Ishikawa (cell line): ENCODE measurements around the gene SRCIN1.

Source experiments
- CEBPB ChIP-seq: IDR thresholded peaks from 2 replicates; pipeline ENCODE4 v1.6.1; 2012
- CREB1 ChIP-seq: IDR thresholded peaks from 2 replicates; pipeline ENCODE4 v1.6.1; 2012; ENCODE audit warnings: low read depth
- EGR1 ChIP-seq: IDR thresholded peaks from 2 replicates; pipeline ENCODE4 v1.6.1; 2012
- EP300 ChIP-seq: IDR thresholded peaks from 2 replicates; pipeline ENCODE4 v1.6.1; 2012; ENCODE audit warnings: borderline replicate concordance
- FOXM1 ChIP-seq: IDR thresholded peaks from 2 replicates; pipeline ENCODE4 v1.6.1; 2012; ENCODE audit warnings: low read depth, borderline replicate concordance
- MAX ChIP-seq: IDR thresholded peaks from 2 replicates; pipeline ENCODE4 v1.6.1; 2012
- NFIC ChIP-seq: IDR thresholded peaks from 2 replicates; pipeline ENCODE4 v1.6.1; 2012
- RAD21 ChIP-seq: IDR thresholded peaks from 2 replicates; pipeline ENCODE4 v1.6.1; 2012; ENCODE audit warnings: low read depth
- REST ChIP-seq: IDR thresholded peaks from 2 replicates; pipeline ENCODE4 v1.6.1; 2012; ENCODE audit warnings: low read depth, mild to moderate bottlenecking
- TAF1 ChIP-seq: IDR thresholded peaks from 2 replicates; pipeline ENCODE4 v1.6.1; 2012; ENCODE audit warnings: low read depth, mild to moderate bottlenecking
- TCF12 ChIP-seq: IDR thresholded peaks from 2 replicates; pipeline ENCODE4 v1.6.1; 2012; ENCODE audit warnings: low read depth
- TEAD4 ChIP-seq: IDR thresholded peaks from 2 replicates; pipeline ENCODE4 v1.6.1; 2012
- YY1 ChIP-seq: IDR thresholded peaks from 2 replicates; pipeline ENCODE4 v1.6.1; 2012; ENCODE audit warnings: low read depth
- ZBTB7A ChIP-seq: IDR thresholded peaks from 2 replicates; pipeline ENCODE4 v1.6.1; 2012; ENCODE audit warnings: low read depth
- TF ChIP-seq, protein P1 (sequence below): IDR thresholded peaks from 2 replicates; pipeline ENCODE4 v1.6.1; 2012

The SRCIN1 gene

GRCh38 chr17:38538906-38539305 is 66.8 kb downstream of the SRCIN1 start:
- TF ChIP-seq EGR1 (no peak), MAX (no peak), RAD21 (no peak), TCF12 (no peak), TAF1 (no peak), TEAD4 (no peak), REST (no peak), NFIC (no peak), CEBPB (no peak), FOXM1 (no peak), CREB1 (no peak), YY1 (no peak), ZBTB7A (no peak), EP300 (no peak)
- TF ChIP-seq, protein P1, sequence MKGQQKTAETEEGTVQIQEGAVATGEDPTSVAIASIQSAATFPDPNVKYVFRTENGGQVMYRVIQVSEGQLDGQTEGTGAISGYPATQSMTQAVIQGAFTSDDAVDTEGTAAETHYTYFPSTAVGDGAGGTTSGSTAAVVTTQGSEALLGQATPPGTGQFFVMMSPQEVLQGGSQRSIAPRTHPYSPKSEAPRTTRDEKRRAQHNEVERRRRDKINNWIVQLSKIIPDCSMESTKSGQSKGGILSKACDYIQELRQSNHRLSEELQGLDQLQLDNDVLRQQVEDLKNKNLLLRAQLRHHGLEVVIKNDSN, result no peak

DNA sequence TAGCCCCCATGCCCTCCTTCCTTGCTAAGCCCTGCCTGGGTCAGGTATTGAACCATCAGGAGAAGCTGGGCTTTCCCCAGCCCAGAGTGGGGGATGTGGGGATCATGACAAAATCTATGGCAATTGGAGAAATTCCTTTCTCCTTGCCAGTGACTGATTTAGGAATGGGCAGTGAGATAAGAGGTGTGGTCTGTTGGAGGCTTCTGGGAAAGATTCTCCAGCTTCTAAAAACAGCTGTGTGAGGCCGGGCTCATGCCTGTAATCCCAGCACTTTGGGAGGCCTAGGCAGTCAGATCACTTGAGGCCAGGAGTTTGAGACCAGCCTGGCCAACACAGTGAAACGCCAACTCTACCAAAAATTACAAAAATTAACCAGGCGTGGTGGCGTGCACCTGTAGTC is 69.1 kb downstream of the SRCIN1 start:
- TF ChIP-seq ZBTB7A (no peak), NFIC (no peak), FOXM1 (no peak), EGR1 (no peak), TCF12 (no peak), TEAD4 (no peak), YY1 (no peak), CREB1 (no peak), REST (no peak), TAF1 (no peak), EP300 (no peak), MAX (no peak), RAD21 (no peak)
- TF ChIP-seq, protein P1, result no peak

GRCh38 chr17:38535886-38536285 is 69.9 kb downstream of the SRCIN1 start:
- no peak for TF ChIP-seq NFIC
- TF ChIP-seq YY1, result no peak
- TF ChIP-seq EGR1, result no peak
- no peak for TF ChIP-seq TAF1
- no peak for TF ChIP-seq RAD21
- no peak for TF ChIP-seq FOXM1
- no peak for TF ChIP-seq REST
- no peak for TF ChIP-seq EP300

- TF ChIP-seq YY1 (no peak), RAD21 (no peak), NFIC (no peak), FOXM1 (no peak), EP300 (no peak), MAX (no peak), CREB1 (no peak), TAF1 (no peak), TCF12 (no peak), REST (no peak), CEBPB (no peak), EGR1 (no peak), TEAD4 (no peak), ZBTB7A (no peak)
- TF ChIP-seq, protein P1, result no peak
Measured at GRCh38 chr17:38534498-38534885, 71.3 kb downstream of the SRCIN1 start.
